NCI-H774 (cell line): ENCODE data around the gene FGFR3.

Experiments
- DNase-seq: peaks from one replicate; lab custom pipeline; 2025; lab: John Stamatoyannopoulos, UW

Gene FGFR3

GRCh38 chr4:1756893-1757779, 36.0 kb upstream of the FGFR3 start:
- DNase-seq: no peak

GRCh38 chr4:1757836-1758235, 35.3 kb upstream of the FGFR3 start:
- DNase-seq: no peak

- DNase-seq: no peak
These were observed 34.6 kb upstream of the FGFR3 start for GRCh38 chr4:1758306-1759121.

- no peak for DNase-seq
These were observed 33.8 kb upstream of the FGFR3 start for GRCh38 chr4:1759170-1759817.

GRCh38 chr4:1759818-1760223, 33.3 kb upstream of the FGFR3 start:
- no peak for DNase-seq

GRCh38 chr4:1760521-1761071, 32.5 kb upstream of the FGFR3 start:
- DNase-seq: no peak

GRCh38 chr4:1761130-1761689, 31.9 kb upstream of the FGFR3 start:
- DNase-seq: no peak

GRCh38 chr4:1762264-1763010, 30.7 kb upstream of the FGFR3 start:
- DNase-seq: no peak

GRCh38 chr4:1763070-1763549, 30.0 kb upstream of the FGFR3 start:
- no peak for DNase-seq

- DNase-seq: no peak
These were observed 29.5 kb upstream of the FGFR3 start for GRCh38 chr4:1763550-1764080.

GRCh38 chr4:1764670-1765069, 28.4 kb upstream of the FGFR3 start:
- DNase-seq: no peak

GRCh38 chr4:1765409-1766072, 27.6 kb upstream of the FGFR3 start:
- no peak for DNase-seq

- no peak for DNase-seq
These were observed 26.7 kb upstream of the FGFR3 start for GRCh38 chr4:1766106-1767060.

GRCh38 chr4:1767061-1767769, 25.9 kb upstream of the FGFR3 start:
- DNase-seq: no peak

GRCh38 chr4:1767770-1768366, 25.2 kb upstream of the FGFR3 start:
- no peak for DNase-seq

GRCh38 chr4:1768367-1769034, 24.6 kb upstream of the FGFR3 start:
- DNase-seq: no peak

GRCh38 chr4:1769692-1770091, 23.4 kb upstream of the FGFR3 start:
- DNase-seq: no peak
